ENCODE measurements around the gene GABARAPL1. TPM values are rescaled to one million over a fixed set of nuclear protein-coding genes. Genes with fewer than 3 reads are reported as not detected.

The GABARAPL1 gene
- total RNA-seq, 1 donor = 26.3 TPM

GRCh38 chr12:10171973-10172728, 40.5 kb upstream of the GABARAPL1 start, which contains the start of gene OLR1:
Gene OLR1 (minus strand): TSS chr12:10172132. CDS start chr12:10172077, 55 bp downstream.
- H3K4me3 ChIP-seq (ENCODE audit: low read depth, low read length) = no peak within 1 kb of the TSS
- DNase-seq (ENCODE audit: low read depth) = no peak
- TF ChIP-seq CTCF (IDR thresholded peaks at IDR 0.05; ENCODE audit: insufficient read depth, low read length) = no peak

- TF ChIP-seq CTCF (IDR thresholded peaks at IDR 0.05; ENCODE audit: insufficient read depth, low read length) = no peak
- DNase-seq (ENCODE audit: low read depth) = no peak
- no peak overlapping the region for H3K4me3 ChIP-seq (ENCODE audit: low read depth, low read length)
Measured at GRCh38 chr12:10174986-10175614, 37.6 kb upstream of the GABARAPL1 start.

- no peak overlapping the region for H3K4me3 ChIP-seq (ENCODE audit: low read depth, low read length)
- TF ChIP-seq CTCF (IDR thresholded peaks at IDR 0.05; ENCODE audit: insufficient read depth, low read length) = no peak
- no peak for DNase-seq (ENCODE audit: low read depth)
Measured at GRCh38 chr12:10175846-10176636, 36.6 kb upstream of the GABARAPL1 start.

- no peak within 1 kb of the TSS for H3K4me3 ChIP-seq (ENCODE audit: low read depth, low read length)
- no peak for TF ChIP-seq CTCF (IDR thresholded peaks at IDR 0.05; ENCODE audit: insufficient read depth, low read length)
- no peak for DNase-seq (ENCODE audit: low read depth)
Measured at GRCh38 chr12:10178821-10179220, 33.9 kb upstream of the GABARAPL1 start, which contains the start of gene TMEM52B. Gene TMEM52B (plus strand): TSS chr12:10179032. CDS start chr12:10179575, 543 bp downstream.

- no peak for TF ChIP-seq CTCF (IDR thresholded peaks at IDR 0.05; ENCODE audit: insufficient read depth, low read length)
- DNase-seq (ENCODE audit: low read depth) = no peak
- H3K4me3 ChIP-seq (ENCODE audit: low read depth, low read length) = no peak overlapping the region
Measured at GRCh38 chr12:10179776-10180181, 32.9 kb upstream of the GABARAPL1 start.

- no peak overlapping the region for H3K4me3 ChIP-seq (ENCODE audit: low read depth, low read length)
- DNase-seq (ENCODE audit: low read depth) = peak; percentile 16
- no peak for TF ChIP-seq CTCF (IDR thresholded peaks at IDR 0.05; ENCODE audit: insufficient read depth, low read length)
Measured at GRCh38 chr12:10182354-10183049, 30.2 kb upstream of the GABARAPL1 start.

Data from fibroblast of the aortic adventitia (primary cell).